ENCODE results near the gene HDAC5.
"Not testable (repeated sequence)": the region's sequence is repeated elsewhere in the genome, so short reads cannot be mapped to it uniquely, and the experiment has no call there.

The HDAC5 gene

GRCh38 chr17:44132275-44132821 lies 8.9 kb upstream of the HDAC5 start:
- no peak for DNase-seq

- not testable (repeated sequence) for DNase-seq
Measured at GRCh38 chr17:44131372-44131771, 7.9 kb upstream of the HDAC5 start.

GRCh38 chr17:44130693-44131349 lies 7.4 kb upstream of the HDAC5 start:
- no peak for DNase-seq

- no peak for DNase-seq
Measured at GRCh38 chr17:44128383-44128782, 4.9 kb upstream of the HDAC5 start.

GRCh38 chr17:44124118-44124438 lies 637 bp upstream of the HDAC5 start:
- no peak for DNase-seq

- DNase-seq: no peak
Measured at GRCh38 chr17:44122816-44123355, 555 bp downstream of the HDAC5 start.

- DNase-seq: no peak
Measured at GRCh38 chr17:44121997-44122815, 1.2 kb downstream of the HDAC5 start.

- no peak for DNase-seq
Measured at GRCh38 chr17:44120851-44121605, 2.4 kb downstream of the HDAC5 start.

GRCh38 chr17:44120281-44120680 lies 3.2 kb downstream of the HDAC5 start:
- not testable (repeated sequence) for DNase-seq

GRCh38 chr17:44119798-44120197 lies 3.6 kb downstream of the HDAC5 start:
- no peak for DNase-seq

- DNase-seq: no peak
Measured at GRCh38 chr17:44119062-44119461, 4.4 kb downstream of the HDAC5 start.

GRCh38 chr17:44118427-44119050 lies 4.9 kb downstream of the HDAC5 start:
- DNase-seq: no peak

- no peak for DNase-seq
Measured at GRCh38 chr17:44117351-44117750, 6.1 kb downstream of the HDAC5 start.

GRCh38 chr17:44115585-44116415 lies 7.6 kb downstream of the HDAC5 start:
- no peak for DNase-seq

- no peak for DNase-seq
Measured at GRCh38 chr17:44113868-44114840, 9.3 kb downstream of the HDAC5 start.

- no peak for DNase-seq
Measured at GRCh38 chr17:44113382-44113781, 10.1 kb downstream of the HDAC5 start.

GRCh38 chr17:44112284-44113280 lies 10.9 kb downstream of the HDAC5 start:
- no peak for DNase-seq

- no peak for DNase-seq
Measured at GRCh38 chr17:44111777-44112176, 11.7 kb downstream of the HDAC5 start.
